ENCODE measurements around the gene TBXA2R.

DNA sequence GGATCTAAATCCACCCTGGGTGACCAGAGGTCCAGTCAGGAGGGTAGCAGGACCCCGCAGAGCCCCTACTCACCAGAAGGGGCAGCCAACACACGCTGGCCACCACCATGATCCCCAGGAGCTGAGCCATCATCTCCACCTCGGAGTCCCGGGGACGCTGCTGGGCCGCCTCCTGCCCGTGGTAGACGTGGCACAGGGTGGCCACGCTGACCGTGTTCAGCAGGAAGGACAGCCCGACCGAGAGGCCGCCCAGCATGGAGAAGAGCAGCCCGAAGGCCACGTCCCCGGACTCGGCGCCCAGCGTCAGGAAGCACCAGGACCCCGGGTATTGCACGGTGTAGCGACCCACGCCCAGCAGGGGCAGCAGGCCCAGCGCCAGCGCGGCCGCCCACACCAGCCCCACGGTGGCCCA is 6.9 kb downstream of the TBXA2R start:
- TF ChIP-seq EP300 (IDR thresholded peaks at IDR 0.05): no peak
- TF ChIP-seq, protein P1, sequence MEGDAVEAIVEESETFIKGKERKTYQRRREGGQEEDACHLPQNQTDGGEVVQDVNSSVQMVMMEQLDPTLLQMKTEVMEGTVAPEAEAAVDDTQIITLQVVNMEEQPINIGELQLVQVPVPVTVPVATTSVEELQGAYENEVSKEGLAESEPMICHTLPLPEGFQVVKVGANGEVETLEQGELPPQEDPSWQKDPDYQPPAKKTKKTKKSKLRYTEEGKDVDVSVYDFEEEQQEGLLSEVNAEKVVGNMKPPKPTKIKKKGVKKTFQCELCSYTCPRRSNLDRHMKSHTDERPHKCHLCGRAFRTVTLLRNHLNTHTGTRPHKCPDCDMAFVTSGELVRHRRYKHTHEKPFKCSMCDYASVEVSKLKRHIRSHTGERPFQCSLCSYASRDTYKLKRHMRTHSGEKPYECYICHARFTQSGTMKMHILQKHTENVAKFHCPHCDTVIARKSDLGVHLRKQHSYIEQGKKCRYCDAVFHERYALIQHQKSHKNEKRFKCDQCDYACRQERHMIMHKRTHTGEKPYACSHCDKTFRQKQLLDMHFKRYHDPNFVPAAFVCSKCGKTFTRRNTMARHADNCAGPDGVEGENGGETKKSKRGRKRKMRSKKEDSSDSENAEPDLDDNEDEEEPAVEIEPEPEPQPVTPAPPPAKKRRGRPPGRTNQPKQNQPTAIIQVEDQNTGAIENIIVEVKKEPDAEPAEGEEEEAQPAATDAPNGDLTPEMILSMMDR (IDR thresholded peaks at IDR 0.05): no peak

Measured in gastroesophageal sphincter (tissue), 3 donors.